ENCODE measurements around the gene MYRF.

Gene MYRF

DNA sequence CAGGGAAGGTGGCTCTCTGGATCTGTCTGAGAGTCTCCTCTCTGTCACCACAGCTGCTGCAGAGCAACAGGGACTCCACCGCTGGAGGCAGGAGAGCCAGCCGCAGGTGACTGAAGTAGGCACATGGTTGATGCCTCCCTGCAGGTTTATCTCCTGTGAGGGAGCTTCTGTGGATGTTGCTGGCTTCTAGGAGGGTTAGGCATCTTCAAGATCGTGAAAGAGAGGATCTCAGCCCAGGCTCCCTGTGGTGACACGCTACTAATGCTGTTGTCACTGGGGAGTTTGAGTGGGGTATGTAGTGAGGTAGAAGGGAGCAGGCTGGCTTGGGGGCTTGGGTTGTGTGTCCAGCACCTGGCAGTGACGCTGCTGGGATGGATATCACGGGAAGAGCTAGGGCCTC, 38.1 kb upstream of the MYRF start:
- no peaks in the 10 kb centered on the region for H4K20me1 ChIP-seq (ENCODE audit: control insufficient read depth, insufficient read depth, low read depth, low read length)
- H3K9me3 ChIP-seq (ENCODE audit: control insufficient read depth, insufficient read depth, low read length) = no peaks in the 10 kb centered on the region
- H3K4me2 ChIP-seq (ENCODE audit: low read length) = no peak overlapping the region
- no peaks in the 10 kb centered on the region for H3K9me2 ChIP-seq (replicated peaks; ENCODE audit: control insufficient read depth, low read length)
- no peaks in the 10 kb centered on the region for H3K27me3 ChIP-seq (ENCODE audit: control insufficient read depth, low read length)
- TF ChIP-seq CTCF (IDR thresholded peaks at IDR 0.05; ENCODE audit: low read depth, low read length, poor library complexity, severe bottlenecking) = no peak
- TF ChIP-seq EZH2phosphoT487 (IDR thresholded peaks at IDR 0.05; ENCODE audit: borderline replicate concordance, low read length) = no peak
- no peak overlapping the region for H3K4me3 ChIP-seq (ENCODE audit: low read length)
- no peaks in the 10 kb centered on the region for H3K79me2 ChIP-seq (ENCODE audit: control insufficient read depth, low read length)
- H3K4me1 ChIP-seq (ENCODE audit: control insufficient read depth, low read length) = no peaks in the 10 kb centered on the region
- no peak overlapping the region for H3K27ac ChIP-seq (ENCODE audit: low read depth, low read length)
- H3K36me3 ChIP-seq (ENCODE audit: control insufficient read depth, low read length) = no peaks in the 10 kb centered on the region
- H3F3A ChIP-seq (ENCODE audit: control insufficient read depth, insufficient read depth) = no peaks in the 10 kb centered on the region

DNA sequence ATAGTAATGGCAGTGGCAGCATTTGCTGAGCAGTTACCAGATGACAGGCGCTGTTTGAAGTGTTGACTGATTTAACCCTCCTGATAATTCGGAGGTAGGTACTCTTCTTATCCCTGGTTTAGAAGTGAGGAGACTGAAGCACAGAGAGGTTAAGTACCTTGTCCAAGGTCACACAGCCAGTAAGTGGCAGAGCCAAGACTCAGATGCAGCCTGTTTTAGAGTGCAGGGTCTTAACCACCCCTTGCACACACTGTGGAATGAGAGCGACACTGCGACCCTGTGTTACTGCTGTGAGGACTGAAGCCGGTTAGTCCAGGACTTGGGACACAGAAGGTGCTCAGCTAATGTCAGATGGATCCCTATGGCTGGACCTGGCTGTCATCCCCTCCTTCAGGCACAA, 37.5 kb upstream of the MYRF start:
- no peak for TF ChIP-seq EZH2phosphoT487 (IDR thresholded peaks at IDR 0.05; ENCODE audit: borderline replicate concordance, low read length)
- TF ChIP-seq CTCF (IDR thresholded peaks at IDR 0.05; ENCODE audit: low read depth, low read length, poor library complexity, severe bottlenecking) = no peak
- no peaks in the 10 kb centered on the region for H3K36me3 ChIP-seq (ENCODE audit: control insufficient read depth, low read length)
- no peaks in the 10 kb centered on the region for H3K27me3 ChIP-seq (ENCODE audit: control insufficient read depth, low read length)
- no peak overlapping the region for H3K4me3 ChIP-seq (ENCODE audit: low read length)
- no peaks in the 10 kb centered on the region for H3K9me2 ChIP-seq (replicated peaks; ENCODE audit: control insufficient read depth, low read length)
- H3K9me3 ChIP-seq (ENCODE audit: control insufficient read depth, insufficient read depth, low read length) = no peaks in the 10 kb centered on the region
- no peaks in the 10 kb centered on the region for H3K79me2 ChIP-seq (ENCODE audit: control insufficient read depth, low read length)
- no peaks in the 10 kb centered on the region for H4K20me1 ChIP-seq (ENCODE audit: control insufficient read depth, insufficient read depth, low read depth, low read length)
- H3K27ac ChIP-seq (ENCODE audit: low read depth, low read length) = no peak overlapping the region
- H3K4me2 ChIP-seq (ENCODE audit: low read length) = no peak overlapping the region
- H3K4me1 ChIP-seq (ENCODE audit: control insufficient read depth, low read length) = no peaks in the 10 kb centered on the region
- H3F3A ChIP-seq (ENCODE audit: control insufficient read depth, insufficient read depth) = no peaks in the 10 kb centered on the region

DNA sequence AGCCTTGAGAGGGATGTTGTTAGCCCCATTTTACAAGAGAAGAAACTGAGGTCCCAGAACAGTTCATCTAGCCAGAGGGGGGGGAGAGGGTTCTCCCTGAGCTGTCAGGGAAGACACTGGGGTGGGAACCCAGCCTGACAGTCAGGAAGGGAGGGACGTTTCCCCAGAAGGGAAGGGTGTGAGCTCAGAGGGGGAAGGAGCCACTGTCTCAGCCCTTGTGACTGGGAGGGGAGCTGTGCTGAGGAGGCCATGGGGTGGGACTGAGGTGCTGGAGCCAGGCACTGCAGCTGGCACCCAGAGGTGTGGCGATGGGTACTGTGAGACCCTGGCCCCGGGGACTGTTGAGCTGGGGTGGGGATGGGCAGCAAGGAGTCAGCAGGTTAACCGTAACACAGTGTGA, 36.6 kb upstream of the MYRF start:
- H3K27me3 ChIP-seq (ENCODE audit: control insufficient read depth, low read length) = no peaks in the 10 kb centered on the region
- H3K79me2 ChIP-seq (ENCODE audit: control insufficient read depth, low read length) = no peaks in the 10 kb centered on the region
- H3K9me2 ChIP-seq (replicated peaks; ENCODE audit: control insufficient read depth, low read length) = no peaks in the 10 kb centered on the region
- no peaks in the 10 kb centered on the region for H3F3A ChIP-seq (ENCODE audit: control insufficient read depth, insufficient read depth)
- no peak overlapping the region for H3K4me2 ChIP-seq (ENCODE audit: low read length)
- no peak overlapping the region for H3K4me3 ChIP-seq (ENCODE audit: low read length)
- TF ChIP-seq EZH2phosphoT487 (IDR thresholded peaks at IDR 0.05; ENCODE audit: borderline replicate concordance, low read length) (no peak), CTCF (IDR thresholded peaks at IDR 0.05; ENCODE audit: low read depth, low read length, poor library complexity, severe bottlenecking) (no peak)
- H3K9me3 ChIP-seq (ENCODE audit: control insufficient read depth, insufficient read depth, low read length) = no peaks in the 10 kb centered on the region
- no peaks in the 10 kb centered on the region for H3K36me3 ChIP-seq (ENCODE audit: control insufficient read depth, low read length)
- no peaks in the 10 kb centered on the region for H3K4me1 ChIP-seq (ENCODE audit: control insufficient read depth, low read length)
- no peak overlapping the region for H3K27ac ChIP-seq (ENCODE audit: low read depth, low read length)
- no peaks in the 10 kb centered on the region for H4K20me1 ChIP-seq (ENCODE audit: control insufficient read depth, insufficient read depth, low read depth, low read length)
